ENCODE measurements around the gene STAC3.

DNA sequence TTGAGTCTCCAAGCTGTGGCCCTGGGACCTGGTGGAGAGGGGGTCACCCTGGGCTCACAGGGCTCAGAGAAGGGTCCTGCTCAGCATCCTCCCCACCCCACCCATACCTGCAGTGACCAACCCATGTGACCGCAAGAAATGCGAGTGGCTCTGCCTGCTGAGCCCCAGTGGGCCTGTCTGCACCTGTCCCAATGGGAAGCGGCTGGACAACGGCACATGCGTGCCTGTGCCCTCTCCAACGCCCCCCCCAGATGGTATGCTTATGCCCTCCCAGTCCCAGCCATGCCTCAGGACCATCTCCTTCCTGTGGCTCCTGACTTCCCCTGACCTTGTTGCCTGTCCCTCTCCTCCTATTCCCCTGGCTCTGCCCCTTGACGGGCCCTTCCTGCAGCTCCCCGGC lies 41.1 kb downstream of the STAC3 start:
- TF ChIP-seq POLR2AphosphoS5 (IDR thresholded peaks at IDR 0.05) (no peak), POLR2A (IDR thresholded peaks at IDR 0.05) (no peak)
- TF ChIP-seq, protein P1, sequence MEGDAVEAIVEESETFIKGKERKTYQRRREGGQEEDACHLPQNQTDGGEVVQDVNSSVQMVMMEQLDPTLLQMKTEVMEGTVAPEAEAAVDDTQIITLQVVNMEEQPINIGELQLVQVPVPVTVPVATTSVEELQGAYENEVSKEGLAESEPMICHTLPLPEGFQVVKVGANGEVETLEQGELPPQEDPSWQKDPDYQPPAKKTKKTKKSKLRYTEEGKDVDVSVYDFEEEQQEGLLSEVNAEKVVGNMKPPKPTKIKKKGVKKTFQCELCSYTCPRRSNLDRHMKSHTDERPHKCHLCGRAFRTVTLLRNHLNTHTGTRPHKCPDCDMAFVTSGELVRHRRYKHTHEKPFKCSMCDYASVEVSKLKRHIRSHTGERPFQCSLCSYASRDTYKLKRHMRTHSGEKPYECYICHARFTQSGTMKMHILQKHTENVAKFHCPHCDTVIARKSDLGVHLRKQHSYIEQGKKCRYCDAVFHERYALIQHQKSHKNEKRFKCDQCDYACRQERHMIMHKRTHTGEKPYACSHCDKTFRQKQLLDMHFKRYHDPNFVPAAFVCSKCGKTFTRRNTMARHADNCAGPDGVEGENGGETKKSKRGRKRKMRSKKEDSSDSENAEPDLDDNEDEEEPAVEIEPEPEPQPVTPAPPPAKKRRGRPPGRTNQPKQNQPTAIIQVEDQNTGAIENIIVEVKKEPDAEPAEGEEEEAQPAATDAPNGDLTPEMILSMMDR (IDR thresholded peaks at IDR 0.05) = no peak

Measured in prostate gland (tissue), 2 donors.